DND-41 (cell line): ENCODE data around the gene RABAC1.

Experiments
- CTCF ChIP-seq: IDR thresholded peaks from 2 replicates; pipeline ENCODE4 v1.5.1; 2012; ENCODE audit warnings: borderline replicate concordance, low read length, moderate library complexity, mild to moderate bottlenecking; ENCODE audit not compliant: poor library complexity, severe bottlenecking; ENCODE audit errors: extremely low read depth
- EZH2 ChIP-seq: IDR thresholded peaks from 3 replicates; pipeline ENCODE4 v1.6.1; 2012; ENCODE audit warnings: borderline replicate concordance, low read depth, mild to moderate bottlenecking, moderate library complexity, low read length, inconsistent platforms; ENCODE audit not compliant: severe bottlenecking

GRCh38 chr19:41926763-41927496, 32.2 kb downstream of the RABAC1 start:
- TF ChIP-seq CTCF (no peak), EZH2 (no peak)
